ENCODE measurements around the gene MSX1.

DNA sequence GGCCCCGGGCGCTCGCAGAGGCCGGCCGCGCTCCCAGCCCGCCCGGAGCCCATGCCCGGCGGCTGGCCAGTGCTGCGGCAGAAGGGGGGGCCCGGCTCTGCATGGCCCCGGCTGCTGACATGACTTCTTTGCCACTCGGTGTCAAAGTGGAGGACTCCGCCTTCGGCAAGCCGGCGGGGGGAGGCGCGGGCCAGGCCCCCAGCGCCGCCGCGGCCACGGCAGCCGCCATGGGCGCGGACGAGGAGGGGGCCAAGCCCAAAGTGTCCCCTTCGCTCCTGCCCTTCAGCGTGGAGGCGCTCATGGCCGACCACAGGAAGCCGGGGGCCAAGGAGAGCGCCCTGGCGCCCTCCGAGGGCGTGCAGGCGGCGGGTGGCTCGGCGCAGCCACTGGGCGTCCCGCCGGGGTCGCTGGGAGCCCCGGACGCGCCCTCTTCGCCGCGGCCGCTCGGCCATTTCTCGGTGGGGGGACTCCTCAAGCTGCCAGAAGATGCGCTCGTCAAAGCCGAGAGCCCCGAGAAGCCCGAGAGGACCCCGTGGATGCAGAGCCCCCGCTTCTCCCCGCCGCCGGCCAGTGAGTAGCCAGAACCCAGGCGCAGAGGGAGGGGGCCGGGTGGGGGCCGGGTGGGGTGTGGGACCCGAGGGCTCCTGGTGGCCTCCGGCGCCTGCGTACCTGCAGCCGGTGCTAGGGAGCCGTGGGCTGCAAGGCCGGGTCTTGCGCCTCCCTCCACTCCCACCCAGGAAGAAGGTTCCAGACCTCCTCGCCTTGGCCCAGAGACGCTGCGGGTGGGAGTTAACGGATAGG, 534 bp downstream of the MSX1 start:
- no peak for TF ChIP-seq CTCF (IDR thresholded peaks at IDR 0.05; ENCODE audit: low read length)
- no peak for TF ChIP-seq EZH2 (optimal IDR thresholded peaks at IDR 0.05; ENCODE audit: low read depth, low read length)
- no peak for TF ChIP-seq EZH2phosphoT487 (IDR thresholded peaks at IDR 0.05; ENCODE audit: low read length)
